Urinary bladder (tissue), 4 donors: Measurements from ENCODE around the gene CIDEB. TPM values are rescaled to one million over a fixed set of nuclear protein-coding genes. Genes with fewer than 3 reads are reported as not detected.

Source experiments
- DNase-seq: peaks from one replicate; pipeline ENCODE4 v3.0.0-alpha.2; 2015; ENCODE audit errors: extremely low spot score
- H3K27ac ChIP-seq: one replicate; pipeline ENCODE4 v1.5.1; 2013; ENCODE audit warnings: low read depth, mild to moderate bottlenecking, moderate library complexity
- H3K36me3 ChIP-seq: one replicate; pipeline ENCODE4 v1.6.1; 2013; ENCODE audit warnings: mild to moderate bottlenecking, moderate library complexity; ENCODE audit not compliant: insufficient read depth
- H3K4me1 ChIP-seq: one replicate; pipeline ENCODE4 v1.6.1; 2013; ENCODE audit warnings: mild to moderate bottlenecking, moderate library complexity; ENCODE audit not compliant: insufficient read depth
- H3K4me3 ChIP-seq: one replicate; pipeline ENCODE4 v1.5.1; 2013; ENCODE audit warnings: low read depth, low read length
- WGBS: extraction: QIAGEN DNeasy Blood & Tissue Kit; methylation state at CpG from one replicate; pipeline ENCODE4 v1.1.7; 2013; 5-methylcytosine and 5-hydroxymethylcytosine counted together
- polyA plus RNA-seq: library from polyadenylated mRNA; stranded (reverse); fragments of 200-250 nt; gene quantifications from one replicate; pipeline ENCODE4 v1.2.3, GENCODE V29; 2013
- small RNA-seq: library from RNA; depleted of rRNA; stranded (forward); fragments of <200 nt; gene quantifications from one replicate; pipeline ENCODE3, GENCODE V24; 2014
- total RNA-seq: library from RNA; depleted of rRNA; stranded (reverse); fragments of >200 nt; gene quantifications from one replicate; pipeline ENCODE4 v1.2.3, GENCODE V29; 2014
- donor health status: healthy with polysubstance abuse.
- donor health status: healthy.

CIDEB gene
- total and polyA plus RNA-seq, 2 donors, result 7.3 to 12.8 TPM

- no peaks in the 10 kb centered on the region for H3K4me1 ChIP-seq
- 76% methylated on average over 4 of the region's 4 CpGs for WGBS
- H3K36me3 ChIP-seq, result no peaks in the 10 kb centered on the region
- no peak overlapping the region for H3K4me3 ChIP-seq
- no peak overlapping the region for H3K27ac ChIP-seq
- no peak for DNase-seq
These were observed 47.0 kb downstream of the CIDEB start for GRCh38 chr14:24260780-24261157.

- Histone ChIP-seq H3K4me1 (no peaks in the 10 kb centered on the region), H3K36me3 (no peaks in the 10 kb centered on the region), H3K27ac (no peak overlapping the region), H3K4me3 (no peak overlapping the region)
- WGBS, result 89% methylated on average over 16 of the region's 16 CpGs
- DNase-seq, result no peak
These were observed 47.6 kb downstream of the CIDEB start for GRCh38 chr14:24260026-24260779.

GRCh38 chr14:24259282-24260025, 48.3 kb downstream of the CIDEB start:
- H3K4me3 ChIP-seq, result no peak overlapping the region
- H3K36me3 ChIP-seq, result no peaks in the 10 kb centered on the region
- no peak for DNase-seq
- H3K27ac ChIP-seq, result no peak overlapping the region
- no peaks in the 10 kb centered on the region for H3K4me1 ChIP-seq
- 68% methylated on average over 16 of the region's 16 CpGs for WGBS

- Histone ChIP-seq H3K4me3 (no peak overlapping the region), H3K27ac (no peak overlapping the region)
These were observed 49.1 kb downstream of the CIDEB start for GRCh38 chr14:24258548-24259265.

GRCh38 chr14:24258119-24258518, 49.7 kb downstream of the CIDEB start:
- H3K4me3 ChIP-seq, result no peak overlapping the region
- H3K36me3 ChIP-seq, result no peaks in the 10 kb centered on the region
- WGBS, result 84% methylated on average over 9 of the region's 9 CpGs
- no peak overlapping the region for H3K27ac ChIP-seq
- H3K4me1 ChIP-seq, result no peaks in the 10 kb centered on the region
- no peak for DNase-seq

More at GRCh38 chr14:24258548-24259265, 49.1 kb downstream of the CIDEB start:
- Histone ChIP-seq H3K36me3 (no peaks in the 10 kb centered on the region), H3K4me1 (no peaks in the 10 kb centered on the region)
- no peak for DNase-seq
- WGBS, result 89% methylated on average over 18 of the region's 18 CpGs

- WGBS, result 69% methylated on average over 4 of the region's 4 CpGs
- Histone ChIP-seq H3K4me3 (no peak overlapping the region), H3K36me3 (no peaks in the 10 kb centered on the region), H3K4me1 (no peaks in the 10 kb centered on the region), H3K27ac (no peak overlapping the region)
- DNase-seq, result no peak
These were observed 50.8 kb downstream of the CIDEB start for GRCh38 chr14:24256960-24257359.

- no peaks in the 10 kb centered on the region for H3K4me1 ChIP-seq
These were observed 51.7 kb downstream of the CIDEB start for GRCh38 chr14:24255931-24256711.

GRCh38 chr14:24255438-24255837, 52.3 kb downstream of the CIDEB start:
- H3K4me1 ChIP-seq, result no peaks in the 10 kb centered on the region
- no peaks in the 10 kb centered on the region for H3K36me3 ChIP-seq
- DNase-seq, result no peak
- no peak overlapping the region for H3K4me3 ChIP-seq
- H3K27ac ChIP-seq, result no peak overlapping the region
- 81% methylated on average over 8 of the region's 8 CpGs for WGBS

More at GRCh38 chr14:24255931-24256711, 51.7 kb downstream of the CIDEB start:
- DNase-seq, result no peak
- no peak overlapping the region for H3K27ac ChIP-seq
- WGBS, result 92% methylated on average over 12 of the region's 12 CpGs
- no peak overlapping the region for H3K4me3 ChIP-seq
- no peaks in the 10 kb centered on the region for H3K36me3 ChIP-seq

Small RNAs within 50 kb of the gene (small RNA-seq; reads per million reads assigned to genes)
- gene RF00026, result not detected

Other genes with a start within 250 kb of the CIDEB start
Only the 30 nearest of the 33 such genes appear.
- 34.0 TPM for gene DCAF11, start 193.2 kb downstream of the CIDEB start, total RNA-seq
- gene DCAF11, start 193.2 kb downstream of the CIDEB start, polyA plus RNA-seq, result 52.5 TPM
- gene NRL, start 193.0 kb downstream of the CIDEB start, total RNA-seq, result 0.85 TPM
- 2.9 TPM for gene NRL, start 193.0 kb downstream of the CIDEB start, polyA plus RNA-seq
- 4.2 TPM for gene FITM1, start 177.3 kb downstream of the CIDEB start, total RNA-seq
- gene FITM1, start 177.3 kb downstream of the CIDEB start, polyA plus RNA-seq, result 0.81 TPM
- 78.0 TPM for gene PSME1, start 171.8 kb downstream of the CIDEB start, total RNA-seq
- gene PSME1, start 171.8 kb downstream of the CIDEB start, polyA plus RNA-seq, result 214 TPM
- 5.0 TPM for gene EMC9, start 166.4 kb downstream of the CIDEB start, total RNA-seq
- gene EMC9, start 166.4 kb downstream of the CIDEB start, polyA plus RNA-seq, result 24.4 TPM
- 67.9 TPM for gene PSME2, start 161.4 kb downstream of the CIDEB start, total RNA-seq
- gene PSME2, start 161.4 kb downstream of the CIDEB start, polyA plus RNA-seq, result 97.7 TPM
- 30.8 TPM for gene RNF31, start 160.5 kb downstream of the CIDEB start, total RNA-seq
- gene RNF31, start 160.5 kb downstream of the CIDEB start, polyA plus RNA-seq, result 45.8 TPM
- gene IRF9, start 146.7 kb downstream of the CIDEB start, total RNA-seq, result 56.8 TPM
- 106 TPM for gene IRF9, start 146.7 kb downstream of the CIDEB start, polyA plus RNA-seq
- 5.8 TPM for gene REC8, start 135.9 kb downstream of the CIDEB start, total RNA-seq
- gene REC8, start 135.9 kb downstream of the CIDEB start, polyA plus RNA-seq, result 8.5 TPM
- 9.8 TPM for gene IPO4, start 119.2 kb downstream of the CIDEB start, total RNA-seq
- 24.3 TPM for gene IPO4, start 119.2 kb downstream of the CIDEB start, polyA plus RNA-seq
- 30.4 TPM for gene TM9SF1, start 112.5 kb downstream of the CIDEB start, total RNA-seq
- gene TM9SF1, start 112.5 kb downstream of the CIDEB start, polyA plus RNA-seq, result 48.1 TPM
- 0.26 TPM for gene TSSK4, start 102.3 kb downstream of the CIDEB start, total RNA-seq
- gene TSSK4, start 102.3 kb downstream of the CIDEB start, polyA plus RNA-seq, result 0.11 TPM
- gene CHMP4A, start 94.5 kb downstream of the CIDEB start, total RNA-seq, result 22.5 TPM
- gene CHMP4A, start 94.5 kb downstream of the CIDEB start, polyA plus RNA-seq, result 111 TPM
- gene MDP1, start 91.9 kb downstream of the CIDEB start, total RNA-seq, result 15.1 TPM
- 29.1 TPM for gene MDP1, start 91.9 kb downstream of the CIDEB start, polyA plus RNA-seq
- gene NEDD8, start 75.6 kb downstream of the CIDEB start, total RNA-seq, result 73.8 TPM
- 220 TPM for gene NEDD8, start 75.6 kb downstream of the CIDEB start, polyA plus RNA-seq
- 44.9 TPM for gene GMPR2, start 75.0 kb downstream of the CIDEB start, total RNA-seq
- 63.1 TPM for gene GMPR2, start 75.0 kb downstream of the CIDEB start, polyA plus RNA-seq
- gene TINF2, start 65.4 kb downstream of the CIDEB start, total RNA-seq, result 35.1 TPM
- gene TINF2, start 65.4 kb downstream of the CIDEB start, polyA plus RNA-seq, result 68.7 TPM
- gene TGM1, start 44.8 kb downstream of the CIDEB start, total RNA-seq, result 1.2 TPM
- 0.65 TPM for gene TGM1, start 44.8 kb downstream of the CIDEB start, polyA plus RNA-seq
- 9.5 TPM for gene RABGGTA, start 36.4 kb downstream of the CIDEB start, total RNA-seq
- gene RABGGTA, start 36.4 kb downstream of the CIDEB start, polyA plus RNA-seq, result 23.4 TPM
- 10.4 TPM for gene DHRS1, start 8.2 kb downstream of the CIDEB start, total RNA-seq
- gene DHRS1, start 8.2 kb downstream of the CIDEB start, polyA plus RNA-seq, result 33.4 TPM
- 12.8 TPM for gene NOP9, start 8.1 kb downstream of the CIDEB start, total RNA-seq
- gene NOP9, start 8.1 kb downstream of the CIDEB start, polyA plus RNA-seq, result 18.0 TPM
- gene LTB4R2, start 2.2 kb upstream of the CIDEB start, total RNA-seq, result 4.0 TPM
- 2.8 TPM for gene LTB4R2, start 2.2 kb upstream of the CIDEB start, polyA plus RNA-seq
- 2.3 TPM for gene LTB4R, start 3.5 kb upstream of the CIDEB start, total RNA-seq
- gene LTB4R, start 3.5 kb upstream of the CIDEB start, polyA plus RNA-seq, result 6.0 TPM
- 12.6 TPM for gene ADCY4, start 27.1 kb upstream of the CIDEB start, total RNA-seq
- gene ADCY4, start 27.1 kb upstream of the CIDEB start, polyA plus RNA-seq, result 28.7 TPM
- gene RIPK3, start 32.0 kb upstream of the CIDEB start, total RNA-seq, result 4.4 TPM
- 7.8 TPM for gene RIPK3, start 32.0 kb upstream of the CIDEB start, polyA plus RNA-seq
- 41.8 TPM for gene NFATC4, start 60.2 kb upstream of the CIDEB start, total RNA-seq
- gene NFATC4, start 60.2 kb upstream of the CIDEB start, polyA plus RNA-seq, result 136 TPM
- 35.4 TPM for gene NYNRIN, start 91.0 kb upstream of the CIDEB start, total RNA-seq
- gene NYNRIN, start 91.0 kb upstream of the CIDEB start, polyA plus RNA-seq, result 13.5 TPM
- gene CBLN3, start 121.7 kb upstream of the CIDEB start, total RNA-seq, result 1.8 TPM
- gene CBLN3, start 121.7 kb upstream of the CIDEB start, polyA plus RNA-seq, result 5.9 TPM
- 51.4 TPM for gene KHNYN, start 122.0 kb upstream of the CIDEB start, total RNA-seq
- 37.5 TPM for gene KHNYN, start 122.0 kb upstream of the CIDEB start, polyA plus RNA-seq
- gene SDR39U1, start 134.8 kb upstream of the CIDEB start, total RNA-seq, result 12.3 TPM
- gene SDR39U1, start 134.8 kb upstream of the CIDEB start, polyA plus RNA-seq, result 70.9 TPM